22Rv1 (cell line): ENCODE data around the gene DDC.
"Not testable (repeated sequence)": the region's sequence is repeated elsewhere in the genome, so short reads cannot be mapped to it uniquely, and the experiment has no call there.

Experiments used
- H3K27ac ChIP-seq: fragments of 450-650 bp; 2 replicates; pipeline ENCODE4 v1.5.1; 2017
- CTCF ChIP-seq: fragments of 450-650 bp; IDR thresholded peaks from 2 replicates; pipeline ENCODE4 v1.5.1; 2017; ENCODE audit warnings: mild to moderate bottlenecking
- ZFX ChIP-seq: fragments of 450-650 bp; IDR thresholded peaks from 2 replicates; pipeline ENCODE4 v1.6.1; 2017; ENCODE audit warnings: antibody characterized with exemption, borderline replicate concordance

The DDC gene

GRCh38 chr7:50552921-50553320 is 12.3 kb downstream of the DDC start:
- TF ChIP-seq CTCF (no peak), ZFX (no peak)
- no peak overlapping the region for H3K27ac ChIP-seq

GRCh38 chr7:50552139-50552538 is 13.1 kb downstream of the DDC start:
- TF ChIP-seq CTCF (no peak), ZFX (no peak)
- H3K27ac ChIP-seq, result peak overlapping the region; percentile 61

- not testable (repeated sequence) for H3K27ac ChIP-seq
Observed at GRCh38 chr7:50545613-50546012, 19.6 kb downstream of the DDC start.

- no peak overlapping the region for H3K27ac ChIP-seq
- TF ChIP-seq ZFX, result no peak
- TF ChIP-seq CTCF, result no peak
Observed at GRCh38 chr7:50544992-50545391, 20.2 kb downstream of the DDC start.

GRCh38 chr7:50543776-50544442 is 21.3 kb downstream of the DDC start:
- no peak overlapping the region for H3K27ac ChIP-seq
- TF ChIP-seq ZFX, result no peak
- TF ChIP-seq CTCF, result no peak

- no peak overlapping the region for H3K27ac ChIP-seq
- TF ChIP-seq ZFX (no peak), CTCF (no peak)
Observed at GRCh38 chr7:50542132-50542531, 23.1 kb downstream of the DDC start.

- TF ChIP-seq ZFX (no peak), CTCF (no peak)
- H3K27ac ChIP-seq, result no peak overlapping the region
Observed at GRCh38 chr7:50540785-50541579, 24.2 kb downstream of the DDC start.
